Activated naive CD8-positive, alpha-beta T cell treated with anti-CD3 and anti-CD28 coated beads, Interleukin-2, amount 50 U/mL, for 16 hours (primary cell): ENCODE results near the gene SLC8A1.

Experiments
- DNase-seq: peaks from one replicate; pipeline ENCODE4 v3.0.0-alpha.2; 2020; ENCODE audit warnings: low read depth, low spot score

The SLC8A1 gene

GRCh38 chr2:40049781-40050180, 402.1 kb downstream of the SLC8A1 start:
- DNase-seq = no peak

GRCh38 chr2:40048506-40048905, 403.4 kb downstream of the SLC8A1 start:
- no peak for DNase-seq

GRCh38 chr2:40047406-40047805, 404.5 kb downstream of the SLC8A1 start:
- no peak for DNase-seq
